ENCODE data around the gene PER2.
A peak's percentile ranks its signal among the peaks of the same experiment; 100 is the strongest.

The PER2 gene

DNA sequence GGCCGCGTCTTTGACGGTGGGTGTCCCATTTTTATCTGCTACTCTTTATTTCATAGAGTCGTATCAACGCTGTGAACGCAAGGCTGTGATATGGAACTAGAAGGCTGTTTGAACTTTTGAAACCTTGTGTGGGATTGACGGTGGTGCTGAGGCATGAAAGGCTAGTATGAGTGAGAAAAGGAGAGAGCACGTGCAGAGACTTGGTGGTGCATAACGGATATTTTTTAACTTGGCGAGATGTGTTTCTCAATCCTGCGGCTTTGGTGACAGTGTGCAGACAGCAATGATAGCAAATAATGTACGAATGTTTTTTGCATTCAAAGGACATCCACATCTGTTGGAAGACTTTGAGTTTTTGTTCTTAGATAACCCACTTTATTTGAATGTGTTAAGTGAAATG, 54.8 kb downstream of the PER2 start:
- TF ChIP-seq ZNF274 (IDR thresholded peaks at IDR 0.05; ENCODE audit: low read depth, low read length): no peak
- no peak overlapping the region for H3K4me3 ChIP-seq (ENCODE audit: low read length)

- no peak for TF ChIP-seq ZNF274 (IDR thresholded peaks at IDR 0.05; ENCODE audit: low read depth, low read length)
- no peak overlapping the region; the same call in 1 of the 2 replicates for H3K4me3 ChIP-seq (ENCODE audit: low read length)
Observed at GRCh38 chr2:238231809-238232208, 56.6 kb downstream of the PER2 start.

DNA sequence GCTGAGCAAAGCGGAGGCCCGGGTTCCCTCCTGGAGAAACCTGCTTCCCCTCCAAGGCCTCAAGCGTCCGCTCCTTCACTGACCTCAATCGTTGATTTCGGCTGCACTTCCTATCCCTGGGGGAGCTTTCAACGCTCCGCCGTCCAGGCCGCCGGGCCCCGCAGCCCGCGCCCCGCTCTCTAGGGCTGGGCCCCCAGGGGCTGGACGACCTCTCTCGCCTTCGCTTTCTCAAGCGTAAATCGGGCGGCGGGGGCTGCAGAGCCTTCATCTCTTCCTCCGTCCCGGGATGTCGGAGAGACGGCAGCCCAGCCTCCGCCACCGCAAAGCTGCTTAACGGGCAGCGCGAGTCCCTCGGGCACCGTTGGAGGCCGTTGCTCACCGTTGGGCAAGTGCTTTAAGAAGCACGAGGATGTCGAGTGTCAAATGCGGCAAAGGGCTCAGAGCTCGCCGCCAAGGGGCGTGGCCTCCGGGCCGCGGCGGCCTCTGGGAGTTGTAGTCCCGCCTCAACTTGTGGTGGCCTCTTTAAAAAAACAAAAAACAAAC, 57.1 kb downstream of the PER2 start:
- TF ChIP-seq ZNF274 (IDR thresholded peaks at IDR 0.05; ENCODE audit: low read depth, low read length): no peak
- peak overlapping the region; percentile 56; the same call in 1 of the 2 replicates for H3K4me3 ChIP-seq (ENCODE audit: low read length)

DNA sequence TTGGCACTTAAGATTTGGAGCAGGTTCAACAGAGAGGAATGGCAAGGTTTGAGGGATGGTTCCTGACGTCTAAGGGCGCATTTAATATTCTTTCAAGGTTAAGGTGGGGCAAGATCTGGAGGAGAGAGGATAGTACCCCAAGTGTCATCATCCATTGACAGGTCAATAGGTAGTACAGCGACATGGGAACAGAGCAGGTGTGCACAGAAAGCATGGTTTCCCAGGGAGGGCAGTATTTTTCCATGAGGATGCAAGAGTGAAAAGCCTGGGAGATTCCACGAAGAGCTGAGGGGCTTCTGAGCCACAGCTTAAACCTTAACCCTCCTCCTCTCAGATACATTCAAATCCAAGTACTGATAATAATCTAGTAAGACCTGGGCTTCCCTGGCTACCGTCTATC, 57.7 kb downstream of the PER2 start:
- H3K4me3 ChIP-seq (ENCODE audit: low read length): no peak overlapping the region; the same call in 1 of the 2 replicates
- TF ChIP-seq ZNF274 (IDR thresholded peaks at IDR 0.05; ENCODE audit: low read depth, low read length): no peak

- no peak overlapping the region for H3K4me3 ChIP-seq (ENCODE audit: low read length)
- TF ChIP-seq ZNF274 (IDR thresholded peaks at IDR 0.05; ENCODE audit: low read depth, low read length): no peak
Observed at GRCh38 chr2:238228700-238229099, 59.7 kb downstream of the PER2 start.

GRCh38 chr2:238227587-238228032, 60.8 kb downstream of the PER2 start:
- no peak for TF ChIP-seq ZNF274 (IDR thresholded peaks at IDR 0.05; ENCODE audit: low read depth, low read length)

GRCh38 chr2:238226698-238227586, 61.5 kb downstream of the PER2 start:
- no peak overlapping the region for H3K4me3 ChIP-seq (ENCODE audit: low read length)
- no peak for TF ChIP-seq ZNF274 (IDR thresholded peaks at IDR 0.05; ENCODE audit: low read depth, low read length)

More at GRCh38 chr2:238227587-238228032, 60.8 kb downstream of the PER2 start:
- H3K4me3 ChIP-seq (ENCODE audit: low read length): no peak overlapping the region

GRCh38 chr2:238225911-238226697, 62.3 kb downstream of the PER2 start:
- H3K4me3 ChIP-seq (ENCODE audit: low read length): no peak overlapping the region
- TF ChIP-seq ZNF274 (IDR thresholded peaks at IDR 0.05; ENCODE audit: low read depth, low read length): no peak

DNA sequence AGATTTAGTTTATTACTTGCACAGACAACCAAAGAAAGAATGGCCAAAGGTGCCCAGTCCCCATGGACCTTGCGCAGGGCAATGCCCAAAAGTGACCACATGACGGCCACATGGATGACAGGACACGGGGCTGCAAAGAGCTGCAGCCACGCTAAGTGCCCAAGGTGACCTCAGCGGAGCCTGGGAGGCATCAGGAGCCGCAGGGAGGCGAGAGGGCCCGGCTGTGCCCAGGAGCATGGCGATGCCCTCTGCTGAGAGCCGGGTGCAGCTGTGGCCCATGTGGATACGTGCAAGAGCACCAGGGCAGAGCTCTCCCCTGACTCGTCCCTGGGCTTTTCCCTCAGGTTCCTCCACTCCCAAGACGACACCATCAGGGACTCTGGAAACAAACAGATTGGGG, 63.3 kb downstream of the PER2 start:
- no peak overlapping the region for H3K4me3 ChIP-seq (ENCODE audit: low read length)

GRCh38 chr2:238224356-238225035, 63.9 kb downstream of the PER2 start:
- TF ChIP-seq ZNF274 (IDR thresholded peaks at IDR 0.05; ENCODE audit: low read depth, low read length): no peak
- H3K4me3 ChIP-seq (ENCODE audit: low read length): no peak overlapping the region

More for the DNA sequence above, 63.3 kb downstream of the PER2 start:
- no peak for TF ChIP-seq ZNF274 (IDR thresholded peaks at IDR 0.05; ENCODE audit: low read depth, low read length)

DNA sequence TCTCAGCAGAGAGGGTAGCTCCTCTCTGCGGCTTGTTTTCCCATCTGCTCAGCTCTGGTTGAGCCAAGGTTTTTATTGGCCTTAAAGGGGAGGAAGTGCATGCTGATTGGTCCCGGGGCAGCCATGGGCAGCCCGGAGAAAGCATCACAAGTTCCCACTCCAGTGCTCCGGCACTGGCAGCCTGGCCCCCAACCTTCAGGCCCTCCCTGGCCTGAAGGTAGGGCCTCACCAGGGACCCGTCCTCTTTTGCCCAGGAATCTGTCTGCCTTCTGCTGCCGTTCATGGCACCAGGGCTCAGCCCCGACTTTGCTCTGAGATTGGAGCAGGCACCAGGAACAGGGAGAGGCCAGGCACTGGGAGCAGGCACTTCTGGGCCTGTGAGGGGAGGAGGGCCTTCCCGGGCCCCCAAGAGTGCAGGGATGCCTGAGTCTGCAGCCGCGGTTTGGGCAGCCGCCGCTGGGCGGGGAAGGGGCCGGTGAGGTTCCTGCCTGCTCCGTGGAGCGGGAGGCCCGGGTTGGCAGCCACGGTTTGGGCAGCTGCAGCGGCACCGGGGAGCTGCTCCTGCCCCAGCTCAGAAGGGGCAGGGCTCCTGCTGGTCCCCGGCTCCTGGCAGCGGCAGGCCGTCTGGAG, 67.4 kb downstream of the PER2 start:
- peak overlapping the region; percentile 26; the same call in 1 of the 2 replicates for H3K4me3 ChIP-seq (ENCODE audit: low read length)
- no peak for TF ChIP-seq ZNF274 (IDR thresholded peaks at IDR 0.05; ENCODE audit: low read depth, low read length)

DNA sequence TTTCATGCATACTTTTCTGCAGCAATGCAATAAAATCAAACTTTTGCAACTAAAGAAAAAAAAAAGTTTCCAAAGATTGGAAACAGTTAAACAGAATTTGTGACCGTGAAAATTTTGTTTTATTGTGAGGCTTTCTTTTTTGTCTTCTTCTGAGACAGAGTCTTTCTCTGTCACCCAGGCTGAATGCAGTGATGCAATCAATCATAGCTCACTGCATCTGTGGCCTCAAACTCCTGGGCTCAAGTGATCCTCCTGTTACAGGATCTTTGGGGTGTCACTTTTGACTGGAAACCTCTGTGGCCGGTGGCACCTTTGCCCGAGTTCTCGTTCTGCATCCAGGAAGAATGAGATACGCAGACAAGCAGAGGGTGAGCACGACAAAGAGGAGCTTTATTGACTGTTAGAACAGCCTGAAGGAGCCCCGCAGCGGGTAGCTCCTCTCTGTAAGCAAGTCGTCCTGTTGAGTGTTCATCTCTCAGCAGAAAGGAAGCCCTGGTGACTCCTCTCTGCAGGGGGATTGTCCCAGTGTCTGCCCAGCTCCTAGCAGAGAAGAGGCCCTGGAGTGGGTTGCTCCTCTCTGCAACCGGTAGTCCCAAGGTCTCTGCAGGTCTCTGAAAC, 68.0 kb downstream of the PER2 start:
- no peak overlapping the region for H3K4me3 ChIP-seq (ENCODE audit: low read length)
- TF ChIP-seq ZNF274 (IDR thresholded peaks at IDR 0.05; ENCODE audit: low read depth, low read length): no peak

- no peak for TF ChIP-seq ZNF274 (IDR thresholded peaks at IDR 0.05; ENCODE audit: low read depth, low read length)
Observed at GRCh38 chr2:238216651-238217184, 71.7 kb downstream of the PER2 start.

More at GRCh38 chr2:238216651-238217184, 71.7 kb downstream of the PER2 start:
- H3K4me3 ChIP-seq (ENCODE audit: low read length): no peak overlapping the region

Data from GM08714 (cell line).